Upper lobe of left lung (tissue), 6 donors: ENCODE measurements around the gene PTPRN2. TPM values are rescaled to one million over a fixed set of nuclear protein-coding genes. Genes with fewer than 3 reads are reported as not detected.

ENCODE experiments used
- ATAC-seq, 2 donors: fragments of 200-7000 bp; cut with Tn5 transposase; one replicate each; pipeline ENCODE4 v1.9.1; 2022; ENCODE audit warnings: mild to moderate bottlenecking in 2 of 2, moderate library complexity in 2 of 2; ENCODE audit not compliant: low FRiP score in 2 of 2
- DNase-seq, 2 donors: peaks; one replicate each; pipeline ENCODE4 v3.0.0-alpha.2; 2019 to 2020
- H3K27ac ChIP-seq, 4 donors: fragments of 200-600 bp; sonication (generic); one replicate each; pipeline ENCODE4 v1.5.1; 2016 to 2019
- H3K27me3 ChIP-seq, 4 donors: fragments of 200-600 bp; sonication (generic); one replicate each; pipeline ENCODE4 v1.5.1; 2017 to 2019
- H3K36me3 ChIP-seq, 4 donors: fragments of 200-600 bp; sonication (generic); one replicate each; pipeline ENCODE4 v1.5.1; 2016 to 2019
- H3K4me1 ChIP-seq, 4 donors: fragments of 200-600 bp; sonication (generic); one replicate each; pipeline ENCODE4 v1.5.1; 2018 to 2019
- H3K4me3 ChIP-seq, 4 donors: fragments of 200-600 bp; sonication (generic); one replicate each; pipeline ENCODE4 v1.5.1; 2017 to 2019; ENCODE audit warnings: mild to moderate bottlenecking in 2 of 4, moderate library complexity in 1 of 4
- H3K9me3 ChIP-seq, 4 donors: fragments of 200-600 bp; sonication (generic); one replicate each; pipeline ENCODE4 v1.5.1; 2018 to 2019
- CTCF ChIP-seq, 6 experiments: fragments of 450-650 bp in 4 of 6; fragments of 200-600 bp in 2 of 6; sonication (generic) in 2 of 6; IDR thresholded peaks; one replicate each; pipeline ENCODE4 v1.5.1; 2016 to 2019; ENCODE audit warnings: antibody characterized with exemption in 6 of 6
- EP300 ChIP-seq, 4 donors: sonication (generic); formaldehyde crosslinking; IDR thresholded peaks; one replicate each; pipeline ENCODE4 v1.5.1; 2017; ENCODE audit warnings: antibody characterized with exemption in 4 of 4, control low read depth in 2 of 4
- POLR2A ChIP-seq, 4 donors: fragments of 450-650 bp; IDR thresholded peaks; one replicate each; pipeline ENCODE4 v1.5.1; 2016 to 2017; ENCODE audit warnings: antibody characterized with exemption in 4 of 4, mild to moderate bottlenecking in 2 of 4
- POLR2AphosphoS5 ChIP-seq, 2 donors: sonication (generic); formaldehyde crosslinking; IDR thresholded peaks; one replicate each; pipeline ENCODE4 v1.5.1; 2017; ENCODE audit warnings: antibody characterized with exemption in 2 of 2
- WGBS, 2 donors: methylation state at CpG; one replicate each; pipeline ENCODE4 v1.1.5; 2017 to 2018; 5-methylcytosine and 5-hydroxymethylcytosine counted together
- total RNA-seq, 6 donors: library from RNA; depleted of rRNA in 4 of 6; stranded (reverse); fragments of >200 nt in 4 of 6; gene quantifications; one replicate each; pipeline versions ENCODE4 v1.1.0 to v1.2.1, GENCODE V29; 2016 to 2021
- donor health status: DM: no; HTN: no; CAD: no; lungs with moderate emphysema.
- donor health status: DM: no; HTN: yes; CAD: no; lungs with severe emphysema.

PTPRN2 gene
- total RNA-seq, 6 donors from 2014 or later: 3.3 to 7.9 (median 5.2) TPM

GRCh38 chr7:157978766-157979165, 608.9 kb downstream of the PTPRN2 start:
- no peaks in the 10 kb centered on the region for H3K4me1 ChIP-seq
- no peaks in the 10 kb centered on the region for H3K27me3 ChIP-seq
- ATAC-seq: no peak
- WGBS, 2 donors: 76 to 82% methylated on average over 8 to 12 of the region's 12 CpGs
- no peak for TF ChIP-seq CTCF (IDR thresholded peaks at IDR 0.05)
- TF ChIP-seq POLR2AphosphoS5 (IDR thresholded peaks at IDR 0.05): no peak
- TF ChIP-seq EP300 (IDR thresholded peaks at IDR 0.05): no peak
- no peak for TF ChIP-seq POLR2A (IDR thresholded peaks at IDR 0.05)
- peaks cover 5 to 19% (median 16%) of the 10 kb centered on the region in 4 donors for H3K9me3 ChIP-seq
- H3K27ac ChIP-seq: no peak overlapping the region
- no peak overlapping the region for H3K4me3 ChIP-seq
- no peaks in the 10 kb centered on the region for H3K36me3 ChIP-seq
- peak in 1 of 2 donors; percentile 13 for DNase-seq

- peaks cover 6 to 28% (median 24%) of the 10 kb centered on the region in 4 donors for H3K9me3 ChIP-seq
- TF ChIP-seq POLR2A (IDR thresholded peaks at IDR 0.05) (no peak), EP300 (IDR thresholded peaks at IDR 0.05) (no peak), CTCF (IDR thresholded peaks at IDR 0.05) (no peak), POLR2AphosphoS5 (IDR thresholded peaks at IDR 0.05) (no peak)
- 84% methylated on average over 19 to 20 of the region's 20 CpGs for WGBS, 2 donors
- no peaks in the 10 kb centered on the region for H3K27me3 ChIP-seq
- H3K4me3 ChIP-seq: no peak overlapping the region
- no peak for ATAC-seq
- no peaks in the 10 kb centered on the region for H3K4me1 ChIP-seq
- no peaks in the 10 kb centered on the region for H3K36me3 ChIP-seq
- H3K27ac ChIP-seq: no peak overlapping the region
- peak in 1 of 2 donors; percentile 16 for DNase-seq
Measured at GRCh38 chr7:157977717-157978496, 609.7 kb downstream of the PTPRN2 start.

- H3K27me3 ChIP-seq: no peaks in the 10 kb centered on the region
- ATAC-seq: no peak
- no peaks in the 10 kb centered on the region for H3K36me3 ChIP-seq
- no peak overlapping the region for H3K4me3 ChIP-seq
- H3K4me1 ChIP-seq: no peaks in the 10 kb centered on the region
- no peak for TF ChIP-seq EP300 (IDR thresholded peaks at IDR 0.05)
- TF ChIP-seq POLR2AphosphoS5 (IDR thresholded peaks at IDR 0.05): no peak
- no peak for TF ChIP-seq CTCF (IDR thresholded peaks at IDR 0.05)
- no peak for TF ChIP-seq POLR2A (IDR thresholded peaks at IDR 0.05)
- H3K9me3 ChIP-seq: peaks cover 6 to 30% (median 25%) of the 10 kb centered on the region in 4 donors
- 88 to 94% methylated on average over 5 of the region's 5 CpGs for WGBS, 2 donors
- H3K27ac ChIP-seq: no peak overlapping the region
- peak in 1 of 2 donors; percentile 2 for DNase-seq
Measured at GRCh38 chr7:157977306-157977705, 610.3 kb downstream of the PTPRN2 start.

- Histone ChIP-seq H3K9me3 (peaks cover 6 to 30% (median 25%) of the 10 kb centered on the region in 4 donors), H3K36me3 (no peaks in the 10 kb centered on the region), H3K27ac (no peak overlapping the region), H3K27me3 (no peaks in the 10 kb centered on the region), H3K4me1 (no peaks in the 10 kb centered on the region), H3K4me3 (no peak overlapping the region)
- WGBS, 2 donors: 93 to 95% methylated on average over 10 of the region's 10 CpGs
- TF ChIP-seq POLR2A (IDR thresholded peaks at IDR 0.05) (no peak), EP300 (IDR thresholded peaks at IDR 0.05) (no peak), POLR2AphosphoS5 (IDR thresholded peaks at IDR 0.05) (no peak), CTCF (IDR thresholded peaks at IDR 0.05) (no peak)
- ATAC-seq: no peak
- DNase-seq: peak in 1 of 2 donors; percentile 14
Measured at GRCh38 chr7:157976406-157976805, 611.2 kb downstream of the PTPRN2 start.
